WI38 (cell line): ENCODE measurements around the gene SMARCE1.

Experiments
- H3K4me3 ChIP-seq: 2 replicates; pipeline ENCODE4 v1.5.1; 2011; ENCODE audit warnings: low read depth, mild to moderate bottlenecking, control low read depth, low read length
- CTCF ChIP-seq: IDR thresholded peaks from 2 replicates; pipeline ENCODE4 v1.5.1; 2012; ENCODE audit warnings: low read depth, mild to moderate bottlenecking, control low read depth, low read length

Gene SMARCE1

GRCh38 chr17:40680998-40681397, 33.4 kb upstream of the SMARCE1 start:
- no peak overlapping the region for H3K4me3 ChIP-seq
- no peak for TF ChIP-seq CTCF

GRCh38 chr17:40679523-40679907, 31.9 kb upstream of the SMARCE1 start:
- H3K4me3 ChIP-seq: no peak overlapping the region
- TF ChIP-seq CTCF: no peak

GRCh38 chr17:40678902-40679522, 31.4 kb upstream of the SMARCE1 start:
- no peak overlapping the region for H3K4me3 ChIP-seq
- no peak for TF ChIP-seq CTCF

GRCh38 chr17:40675905-40676304, 28.3 kb upstream of the SMARCE1 start:
- no peak overlapping the region for H3K4me3 ChIP-seq
- no peak for TF ChIP-seq CTCF

GRCh38 chr17:40672654-40673053, 25.0 kb upstream of the SMARCE1 start:
- H3K4me3 ChIP-seq: no peak overlapping the region
- no peak for TF ChIP-seq CTCF

- H3K4me3 ChIP-seq: no peak overlapping the region
- TF ChIP-seq CTCF: no peak
These were observed 23.7 kb upstream of the SMARCE1 start for GRCh38 chr17:40671282-40671681.

GRCh38 chr17:40666331-40666730, 18.7 kb upstream of the SMARCE1 start:
- no peak for TF ChIP-seq CTCF
- H3K4me3 ChIP-seq: no peak overlapping the region
